ENCODE data around the gene RSU1.

The RSU1 gene

GRCh38 chr10:16544099-16544498, 273.1 kb downstream of the RSU1 start:
- no peak for TF ChIP-seq ZFX (IDR thresholded peaks at IDR 0.05)
- TF ChIP-seq, protein P1, sequence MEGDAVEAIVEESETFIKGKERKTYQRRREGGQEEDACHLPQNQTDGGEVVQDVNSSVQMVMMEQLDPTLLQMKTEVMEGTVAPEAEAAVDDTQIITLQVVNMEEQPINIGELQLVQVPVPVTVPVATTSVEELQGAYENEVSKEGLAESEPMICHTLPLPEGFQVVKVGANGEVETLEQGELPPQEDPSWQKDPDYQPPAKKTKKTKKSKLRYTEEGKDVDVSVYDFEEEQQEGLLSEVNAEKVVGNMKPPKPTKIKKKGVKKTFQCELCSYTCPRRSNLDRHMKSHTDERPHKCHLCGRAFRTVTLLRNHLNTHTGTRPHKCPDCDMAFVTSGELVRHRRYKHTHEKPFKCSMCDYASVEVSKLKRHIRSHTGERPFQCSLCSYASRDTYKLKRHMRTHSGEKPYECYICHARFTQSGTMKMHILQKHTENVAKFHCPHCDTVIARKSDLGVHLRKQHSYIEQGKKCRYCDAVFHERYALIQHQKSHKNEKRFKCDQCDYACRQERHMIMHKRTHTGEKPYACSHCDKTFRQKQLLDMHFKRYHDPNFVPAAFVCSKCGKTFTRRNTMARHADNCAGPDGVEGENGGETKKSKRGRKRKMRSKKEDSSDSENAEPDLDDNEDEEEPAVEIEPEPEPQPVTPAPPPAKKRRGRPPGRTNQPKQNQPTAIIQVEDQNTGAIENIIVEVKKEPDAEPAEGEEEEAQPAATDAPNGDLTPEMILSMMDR (conservative IDR thresholded peaks at IDR 0.05) = no peak
- H3K27ac ChIP-seq = no peak overlapping the region

Measured in C4-2B (cell line).